Measurements from ENCODE around the gene FAR2.
"Not testable (repeated sequence)": the region's sequence is repeated elsewhere in the genome, so short reads cannot be mapped to it uniquely, and the experiment has no call there.

Gene FAR2

DNA sequence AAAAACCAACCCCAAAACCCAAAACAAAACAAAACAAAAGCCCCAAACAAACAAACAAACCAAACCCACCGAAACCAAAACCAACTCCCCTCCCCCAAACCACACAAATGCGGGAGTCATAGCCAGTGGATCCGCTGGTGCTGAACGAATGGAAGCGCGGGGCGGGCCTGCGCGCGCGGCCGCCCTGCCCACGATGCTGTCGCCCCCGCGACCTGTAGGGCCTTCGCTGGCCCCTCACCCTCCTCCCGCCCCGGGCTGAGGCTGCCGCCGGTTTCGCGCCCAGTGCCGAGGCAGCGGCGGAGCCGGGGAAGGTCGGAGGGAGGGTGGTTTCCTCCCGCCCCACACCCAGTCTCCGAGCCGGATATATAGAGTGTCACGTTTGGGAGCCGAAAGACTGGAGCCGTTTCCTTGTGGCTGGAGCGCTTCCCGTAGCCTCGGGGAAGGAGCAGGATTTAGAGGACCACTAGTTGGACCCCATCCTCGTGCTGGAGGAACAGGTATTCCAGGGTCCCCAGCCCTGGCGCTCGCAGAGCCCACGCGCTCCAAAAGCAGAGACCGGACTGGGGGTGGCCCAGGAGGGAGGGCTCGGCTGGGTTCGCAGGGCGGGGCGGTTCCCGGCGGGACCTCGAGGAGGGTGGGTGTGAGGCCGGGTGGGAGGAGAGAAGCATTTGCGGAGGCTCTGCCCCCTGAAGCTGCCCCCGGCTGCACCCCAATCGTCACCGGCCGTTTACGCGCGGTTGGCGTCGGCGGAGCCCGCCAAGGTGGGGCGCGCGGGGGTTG lies at the start of gene FAR2:
Gene FAR2 (plus strand): TSS at position 368 of the 780 bp plus-strand sequence. CDS start 121,172 bp downstream, outside the sequence.
- DNase-seq, result peak; percentile 69

DNA sequence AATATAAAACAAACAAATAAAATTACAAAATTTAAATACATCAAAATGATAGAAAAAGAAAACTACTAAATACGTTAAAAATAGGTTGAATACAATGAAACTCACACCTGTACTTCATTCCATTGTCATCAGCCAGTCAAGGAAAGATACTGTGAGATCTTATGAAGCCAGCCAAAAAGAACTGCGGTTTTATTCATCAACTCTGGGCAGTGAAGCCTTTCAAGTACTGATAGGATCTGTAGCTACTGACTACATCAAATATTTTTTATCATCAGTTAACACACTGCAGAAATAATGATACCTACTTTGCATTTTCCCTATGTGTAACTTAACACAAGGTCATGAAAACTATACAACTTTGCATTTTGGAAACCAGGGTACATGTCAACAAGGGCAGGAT lies 46.3 kb upstream of the FAR2 start:
- no peak for DNase-seq

DNA sequence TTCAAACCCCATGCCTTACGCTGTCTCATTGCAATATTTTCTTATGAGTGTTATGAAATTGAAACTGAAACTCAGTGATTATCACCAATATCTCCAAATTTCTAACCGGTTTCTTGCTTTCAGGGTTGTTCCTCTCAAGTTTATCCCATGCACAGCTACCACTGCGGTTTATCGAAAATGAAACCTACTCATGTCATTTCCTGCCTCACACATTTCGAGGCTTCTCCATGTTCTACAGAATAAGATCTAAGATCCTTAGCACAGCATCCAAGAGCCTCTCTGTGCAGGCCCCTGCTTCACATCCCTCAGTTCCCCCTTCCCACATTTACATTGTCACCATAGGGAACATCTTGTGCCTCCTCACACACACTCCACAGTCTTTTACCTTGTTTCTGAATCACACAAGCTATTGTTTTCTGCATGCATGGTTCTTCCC lies 45.5 kb upstream of the FAR2 start:
- no peak for DNase-seq

DNA sequence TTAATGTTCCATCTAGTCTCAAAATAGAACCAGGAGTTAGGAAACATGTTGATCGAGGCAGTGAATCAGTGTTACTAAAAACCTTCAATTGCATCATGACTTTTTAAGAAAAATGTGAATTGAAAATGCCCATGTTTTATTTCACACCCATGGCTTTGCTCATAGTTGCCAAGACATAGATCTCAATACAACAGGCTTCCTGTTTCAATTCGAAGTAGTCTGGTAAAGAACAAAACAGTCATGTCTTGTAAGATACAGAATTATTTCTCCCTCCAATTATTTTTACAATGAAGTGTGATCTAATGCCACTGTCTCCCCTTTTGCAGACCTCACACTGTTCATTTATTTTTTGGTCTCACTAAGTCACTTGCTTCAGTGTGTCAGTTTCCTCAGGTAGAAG lies 44.6 kb upstream of the FAR2 start:
- DNase-seq, result no peak

DNA sequence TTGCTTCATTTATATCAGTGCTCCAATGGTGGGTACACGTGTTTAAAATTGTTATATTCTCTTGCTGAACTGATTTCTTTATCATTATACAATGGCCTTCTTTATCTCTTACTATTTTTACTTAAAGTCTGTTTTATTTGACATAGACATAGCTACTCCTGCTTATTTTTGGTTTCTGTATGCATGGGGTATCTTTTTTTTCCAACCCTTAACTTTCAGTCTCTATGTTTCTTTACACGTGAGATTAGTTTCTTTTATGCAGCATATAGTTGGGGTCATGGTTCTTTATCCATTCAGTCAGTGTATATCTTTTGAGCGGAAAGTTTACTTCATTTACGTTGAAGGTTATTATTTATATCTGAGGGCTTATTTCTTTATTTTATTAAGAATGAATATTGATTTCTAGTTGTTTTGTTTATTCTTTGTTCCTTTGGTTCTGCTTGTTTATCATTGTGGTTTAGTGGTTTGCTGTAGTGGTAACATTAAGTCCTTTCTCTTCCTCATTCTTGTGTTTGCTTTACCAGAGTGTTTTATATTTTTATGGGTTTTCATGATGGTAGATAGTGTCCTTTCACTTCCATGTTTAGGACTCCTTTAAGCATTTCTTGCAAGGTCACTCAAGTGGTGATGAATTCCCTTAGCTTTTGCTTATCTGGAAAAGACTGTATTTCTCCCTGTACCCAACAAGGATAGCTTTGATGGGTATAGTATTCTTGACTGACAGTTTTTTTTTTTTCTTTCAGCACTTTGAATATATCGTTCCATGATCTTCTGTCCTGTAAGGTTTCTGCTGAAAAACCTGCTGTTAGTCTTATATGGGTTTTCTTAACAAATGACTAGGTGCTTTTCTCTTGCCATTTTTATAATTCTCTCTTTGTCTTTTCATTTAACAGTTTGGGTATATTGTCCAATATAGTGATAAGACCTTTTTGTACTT lies 38.3 kb upstream of the FAR2 start:
- no peak for DNase-seq

DNA sequence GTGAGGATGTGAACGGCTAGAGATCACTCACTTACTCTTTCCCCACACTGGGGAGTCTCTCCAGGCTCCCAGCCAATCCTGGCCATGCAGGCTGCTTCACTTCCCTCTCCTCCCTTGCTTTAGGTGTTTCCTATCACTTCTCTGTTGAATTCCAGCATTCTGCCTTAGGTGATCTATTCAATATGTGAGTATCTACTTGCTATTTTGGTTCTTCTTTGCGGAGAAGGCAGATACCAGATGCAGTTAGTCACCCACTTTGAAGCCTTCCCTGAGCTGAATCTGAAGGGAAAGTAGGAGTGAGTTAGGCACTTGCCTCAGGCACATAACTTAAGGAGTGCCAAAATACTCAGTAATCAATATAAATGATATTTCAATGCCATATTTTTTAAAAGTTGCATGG lies 36.0 kb upstream of the FAR2 start:
- no peak for DNase-seq

DNA sequence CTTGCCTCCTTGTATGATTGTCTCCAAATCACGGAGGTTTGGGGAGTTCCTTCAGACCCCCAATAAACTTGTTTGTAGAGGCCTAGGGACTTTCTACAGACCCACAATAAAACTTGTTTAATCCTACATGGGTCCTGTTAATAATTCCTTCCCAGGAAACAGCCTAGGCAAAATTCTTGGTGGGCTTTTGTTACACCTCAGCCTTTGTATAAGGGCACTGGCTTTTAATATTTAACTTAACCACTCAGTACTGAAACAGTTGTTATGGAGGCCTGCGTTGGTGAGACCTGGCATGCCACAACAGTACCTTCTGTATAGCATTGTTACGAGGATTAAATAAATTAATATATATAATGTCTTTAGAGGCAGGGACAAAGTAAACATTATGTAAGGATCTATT lies 32.7 kb upstream of the FAR2 start:
- no peak for DNase-seq

DNA sequence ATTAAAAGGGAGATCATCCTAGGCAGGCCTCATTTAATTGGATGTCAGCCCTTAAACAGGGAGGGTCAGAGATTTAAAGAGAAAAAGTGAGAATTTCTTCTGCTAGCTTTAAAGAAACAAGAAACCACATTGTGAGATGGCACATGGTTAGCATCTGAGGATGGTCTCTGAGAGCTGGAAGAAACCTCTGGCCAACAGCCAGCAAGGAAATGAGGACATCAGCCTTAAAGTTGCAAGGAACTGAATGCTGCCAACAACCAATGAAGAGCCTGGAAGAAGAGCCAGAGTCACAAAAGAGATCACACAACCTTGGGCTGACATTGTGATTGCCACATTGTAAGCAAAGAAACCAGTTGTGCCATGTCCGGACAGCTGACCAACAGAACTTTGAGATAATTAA lies 17.5 kb upstream of the FAR2 start:
- no peak for DNase-seq

DNA sequence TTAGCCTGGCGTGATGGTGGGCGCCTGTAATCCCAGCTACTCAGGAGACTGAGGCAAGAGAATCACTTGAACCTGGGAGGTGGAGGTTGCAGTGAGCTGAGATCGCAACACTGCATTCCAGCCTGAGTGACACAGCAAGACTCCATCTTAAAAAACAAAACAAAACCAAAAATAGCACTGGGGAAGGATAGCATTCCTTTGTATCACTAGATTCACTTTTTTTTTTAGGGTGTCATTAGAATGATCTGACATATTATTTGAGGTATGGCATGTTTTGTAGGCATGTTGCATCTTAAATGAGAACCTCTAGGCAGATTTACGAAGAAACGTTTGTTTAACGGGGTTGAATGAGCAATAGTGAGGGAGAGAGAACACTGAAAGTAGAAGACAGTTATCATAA lies 16.8 kb upstream of the FAR2 start:
- DNase-seq, result no peak

DNA sequence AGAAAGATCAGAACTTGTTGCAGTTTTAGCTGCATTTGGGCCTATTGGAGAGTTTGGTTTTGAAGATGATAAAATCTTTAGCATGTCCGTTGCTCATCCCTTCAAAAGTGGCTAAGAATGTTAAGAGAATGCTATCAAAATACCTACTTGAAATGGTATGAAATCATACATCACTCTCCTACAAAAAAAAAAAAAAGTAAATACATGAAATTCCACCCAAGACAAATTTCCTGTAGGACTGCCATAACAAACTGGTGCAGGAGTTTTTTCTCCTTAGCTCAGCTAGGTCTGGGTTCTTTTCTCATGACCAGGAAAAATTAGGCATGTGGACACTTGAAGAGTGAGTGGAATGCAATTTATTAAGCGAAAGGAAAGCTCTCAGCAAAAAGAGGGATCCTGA lies 15.9 kb upstream of the FAR2 start:
- no peak for DNase-seq

DNA sequence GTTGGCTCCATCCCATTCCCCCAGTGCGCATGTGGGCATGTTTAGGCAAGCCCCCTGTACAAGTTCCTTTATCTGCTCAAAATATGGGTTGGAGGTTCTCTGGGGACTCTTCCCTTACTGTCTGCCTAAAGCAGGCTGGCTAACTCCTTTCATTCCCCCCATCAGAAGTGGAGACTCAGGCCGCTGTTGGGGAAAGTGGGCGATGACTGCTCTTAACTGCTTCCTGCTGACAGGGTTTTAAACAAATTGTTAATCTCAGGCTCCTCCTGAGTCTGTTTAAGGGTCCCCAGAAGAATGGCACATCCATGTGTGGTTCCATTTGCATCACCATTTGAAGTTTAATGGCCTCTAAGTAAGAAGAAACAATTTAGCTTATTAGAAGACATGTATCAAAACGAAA lies 15.4 kb upstream of the FAR2 start:
- no peak for DNase-seq

DNA sequence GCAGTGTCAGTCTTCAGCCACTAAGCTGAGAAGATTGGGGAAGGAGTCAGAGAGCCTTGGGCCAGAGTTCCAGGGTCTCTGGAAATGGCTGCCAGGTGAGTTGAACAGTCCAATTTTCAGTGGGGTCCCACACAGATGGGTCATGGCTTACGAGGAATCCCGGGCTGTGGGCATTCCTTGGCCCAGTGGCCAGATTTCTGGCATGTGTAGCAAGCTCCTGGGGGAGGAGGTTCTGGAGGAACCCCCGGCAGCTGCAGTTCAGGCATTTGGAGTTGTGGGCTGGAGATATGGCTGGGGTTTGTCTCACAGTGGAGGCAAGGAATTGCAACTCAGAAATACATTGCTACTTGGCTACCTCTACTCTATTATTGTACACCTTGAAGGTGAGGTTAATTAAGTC lies 10.8 kb upstream of the FAR2 start:
- not testable (repeated sequence) for DNase-seq

DNA sequence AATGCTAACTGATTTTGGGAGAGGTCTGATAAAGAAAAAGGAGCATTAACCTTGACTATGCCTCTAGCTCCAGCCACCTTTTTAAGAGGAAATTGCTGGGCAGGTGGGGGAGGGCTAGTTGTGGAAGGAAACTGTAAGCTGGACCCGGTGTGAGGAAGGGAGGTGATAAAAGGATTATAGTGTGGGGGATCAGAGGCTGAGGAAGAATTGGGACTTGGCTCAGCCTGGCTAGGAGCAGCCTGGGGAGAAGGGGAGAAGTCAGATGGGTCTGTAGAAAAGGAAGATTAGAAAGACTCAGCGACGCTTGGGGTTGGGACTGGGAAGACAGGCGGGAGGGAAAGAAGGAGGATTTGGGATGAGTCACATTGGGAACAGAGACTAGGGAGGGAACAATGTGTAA lies 10.2 kb upstream of the FAR2 start:
- not testable (repeated sequence) for DNase-seq

DNA sequence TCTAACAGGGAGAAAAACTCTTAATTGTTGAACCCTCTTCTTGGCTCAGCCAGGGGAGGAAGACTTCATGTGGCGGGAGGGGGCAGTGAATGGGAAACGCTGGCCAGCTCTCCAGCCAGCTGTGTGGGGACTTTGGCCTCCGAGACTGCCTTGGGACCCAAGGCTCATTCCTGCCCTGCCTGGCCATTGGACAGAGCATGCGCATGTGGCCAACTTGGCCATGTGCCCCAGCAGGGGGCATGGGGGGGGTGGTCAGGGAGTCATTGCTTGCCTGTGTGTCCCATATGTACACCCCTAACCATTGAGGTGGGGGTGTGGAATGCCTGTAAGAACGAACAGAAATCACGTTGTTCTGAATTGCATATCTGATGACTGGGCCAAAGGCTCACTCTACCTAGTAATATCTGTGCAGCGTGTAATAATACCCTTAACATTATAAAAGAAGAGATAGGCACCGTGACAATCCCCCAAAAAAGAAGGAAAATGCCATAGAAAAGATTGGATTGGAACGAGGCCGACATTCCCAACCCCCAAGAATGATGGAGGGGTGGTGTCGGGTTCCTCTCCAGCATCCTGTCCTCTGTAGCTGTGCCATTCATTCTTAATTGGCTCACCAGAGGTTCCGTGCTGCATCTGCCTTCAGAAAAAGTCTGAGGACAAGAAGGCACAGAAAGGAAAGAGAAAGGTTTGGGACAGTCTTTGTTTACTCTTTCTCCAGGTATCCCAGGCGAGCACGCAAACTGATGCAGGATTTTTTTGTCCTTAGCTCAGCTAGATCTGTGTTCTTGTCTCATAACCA lies 3.5 kb upstream of the FAR2 start:
- no peak for DNase-seq

DNA sequence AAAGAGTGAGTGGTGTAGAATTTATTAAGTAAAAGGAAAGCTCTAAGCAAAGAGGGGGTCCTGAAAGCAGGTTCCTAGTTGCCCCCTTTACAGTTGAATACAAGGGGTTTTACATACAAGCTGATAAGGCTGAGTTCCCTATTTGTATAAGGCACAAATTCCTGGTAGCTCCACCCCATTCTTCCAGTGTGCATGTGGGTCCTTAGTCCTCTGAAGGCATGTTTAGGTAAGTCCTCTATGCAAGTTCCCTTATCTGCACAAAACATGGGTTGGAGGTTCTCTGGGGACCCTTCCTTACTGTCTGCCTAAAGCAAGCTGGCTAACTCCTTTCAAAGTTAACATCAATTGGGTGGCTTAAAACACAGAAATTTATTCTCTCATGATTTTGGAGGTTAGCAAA lies 2.9 kb upstream of the FAR2 start:
- no peak for DNase-seq

DNA sequence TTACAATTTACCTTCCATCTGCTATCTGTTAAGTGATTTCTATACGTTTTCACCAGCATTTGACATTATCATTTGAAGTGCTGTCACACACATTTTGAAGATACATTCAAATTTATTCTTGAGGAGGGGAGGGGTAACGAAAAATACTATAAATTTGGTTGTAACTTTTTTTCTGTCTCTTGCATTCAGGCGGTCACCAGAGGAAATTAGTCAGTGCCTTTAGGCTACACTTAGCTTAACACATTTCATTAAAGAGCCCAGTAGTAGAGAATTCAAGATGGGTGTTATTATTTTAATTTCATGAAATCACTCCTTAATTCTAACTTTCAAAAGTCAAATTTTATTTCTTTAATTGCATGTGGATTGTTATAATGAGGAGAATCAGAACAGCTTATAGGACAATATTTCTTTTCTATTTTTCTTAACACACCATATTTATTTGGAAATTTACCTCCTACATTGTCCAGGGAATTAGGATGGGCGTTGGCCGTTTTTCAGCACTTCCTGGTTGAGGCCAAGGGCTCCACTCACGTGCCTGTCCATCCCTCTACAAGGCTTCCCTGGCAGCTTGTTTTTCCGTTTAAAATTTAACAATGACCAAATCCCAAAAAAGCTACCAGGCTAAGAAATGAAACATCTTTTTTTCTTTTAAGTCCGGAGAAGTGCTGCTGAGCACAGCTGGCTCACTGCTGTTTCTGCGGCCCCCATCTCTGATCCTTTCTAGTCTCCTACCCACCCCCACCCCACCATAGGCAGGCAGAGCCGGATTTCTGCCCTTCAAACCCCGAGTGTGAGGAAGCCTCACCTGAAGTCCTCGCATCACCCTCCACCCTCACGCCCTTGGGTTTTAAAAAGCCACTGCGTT lies 1.1 kb upstream of the FAR2 start:
- DNase-seq, result no peak

DNA sequence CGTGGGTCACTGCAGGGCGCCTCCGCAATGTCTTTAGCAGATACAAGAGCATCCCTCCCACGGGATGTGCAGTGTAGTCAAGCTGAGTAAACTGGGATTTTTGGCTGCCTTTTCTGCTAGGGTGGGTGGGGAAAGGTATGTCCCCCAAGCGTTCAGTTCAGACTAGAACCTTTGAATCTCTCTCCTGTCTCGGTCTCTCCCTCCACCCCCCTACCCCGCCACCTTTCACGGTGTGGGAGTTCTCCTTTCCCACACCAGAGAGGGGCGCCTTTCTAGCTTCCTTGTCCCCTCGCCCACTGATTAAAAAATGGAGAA lies 525 bp upstream of the FAR2 start:
- DNase-seq, result peak; percentile 54

DNA sequence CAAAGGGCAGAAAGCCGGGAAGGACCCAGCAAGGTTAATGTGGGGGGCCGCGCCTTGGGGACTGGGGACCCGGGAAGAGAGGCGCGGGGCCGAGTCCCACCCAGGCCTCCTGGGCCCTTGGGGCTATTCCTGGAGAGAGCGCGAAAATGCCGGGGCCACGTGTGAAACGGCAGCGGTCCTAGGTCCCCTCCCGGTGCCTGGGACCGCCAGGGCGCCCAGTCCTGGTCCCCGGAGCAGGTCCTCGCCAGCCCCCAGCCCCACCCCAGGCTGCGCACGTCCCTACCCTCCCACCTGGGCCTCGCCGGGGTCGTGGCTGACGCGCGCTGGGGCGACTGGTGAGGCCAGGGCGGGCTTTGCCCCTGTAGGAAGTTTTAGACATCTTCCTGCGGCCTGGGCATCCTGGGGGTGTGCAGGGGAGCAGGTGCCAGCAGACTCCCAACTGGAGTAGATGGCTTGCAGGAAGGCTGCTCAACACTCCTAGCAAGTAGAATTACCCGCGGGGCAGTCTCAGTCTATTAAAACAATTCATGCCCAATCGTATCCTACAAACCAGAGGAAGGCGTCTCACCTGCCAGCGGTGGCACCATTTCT lies 708 bp downstream of the FAR2 start:
- DNase-seq, result peak; percentile 57

DNA sequence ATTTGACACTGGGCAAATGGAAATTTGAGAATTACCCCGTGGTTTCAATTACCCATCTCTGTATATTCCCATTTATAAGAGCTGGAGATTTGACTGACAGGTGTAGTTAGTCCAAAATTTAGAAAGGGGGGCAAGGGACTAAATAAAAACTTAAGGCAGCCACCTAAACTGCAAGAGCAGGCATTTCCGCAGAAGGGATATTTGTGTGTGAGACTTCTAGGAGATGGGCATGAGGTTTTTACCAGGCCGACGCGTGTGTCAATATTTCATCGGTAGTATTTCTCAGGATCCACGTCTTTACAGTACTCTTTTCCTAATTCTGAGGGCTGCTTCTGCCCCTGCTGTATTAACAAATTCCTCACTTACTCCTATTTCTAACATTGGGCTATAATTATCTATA lies 1.4 kb downstream of the FAR2 start:
- DNase-seq, result peak; percentile 39

DNA sequence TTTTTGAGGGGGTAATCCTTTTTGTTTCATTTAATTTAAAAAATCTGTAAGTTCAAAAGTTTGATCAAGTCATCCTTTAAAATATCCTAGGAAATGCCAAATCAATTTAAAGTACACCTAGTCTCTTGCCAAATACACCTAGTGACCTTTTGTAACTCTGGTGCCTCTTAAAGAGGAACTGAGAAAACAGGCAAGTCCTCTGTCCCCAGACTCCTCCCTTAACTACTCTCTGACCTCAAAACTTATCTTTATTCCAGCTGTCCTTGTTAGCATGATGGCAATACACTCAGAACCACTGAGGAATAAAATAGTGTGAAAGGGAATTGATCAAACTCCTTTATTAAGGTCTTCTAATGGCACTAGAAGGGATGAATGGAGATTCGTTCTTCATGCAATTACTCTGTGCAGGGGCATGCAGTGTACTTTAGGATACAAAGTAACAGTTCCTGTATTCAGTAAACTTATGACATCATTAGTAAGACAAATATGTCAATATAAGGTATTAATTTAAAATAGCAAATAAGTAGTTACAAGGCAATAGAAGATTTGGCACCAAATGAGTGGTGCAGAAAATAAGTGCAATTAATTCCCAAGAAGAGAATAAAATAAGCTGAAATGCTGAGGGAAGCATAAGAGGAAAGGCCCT lies 3.3 kb downstream of the FAR2 start:
- no peak for DNase-seq

DNA sequence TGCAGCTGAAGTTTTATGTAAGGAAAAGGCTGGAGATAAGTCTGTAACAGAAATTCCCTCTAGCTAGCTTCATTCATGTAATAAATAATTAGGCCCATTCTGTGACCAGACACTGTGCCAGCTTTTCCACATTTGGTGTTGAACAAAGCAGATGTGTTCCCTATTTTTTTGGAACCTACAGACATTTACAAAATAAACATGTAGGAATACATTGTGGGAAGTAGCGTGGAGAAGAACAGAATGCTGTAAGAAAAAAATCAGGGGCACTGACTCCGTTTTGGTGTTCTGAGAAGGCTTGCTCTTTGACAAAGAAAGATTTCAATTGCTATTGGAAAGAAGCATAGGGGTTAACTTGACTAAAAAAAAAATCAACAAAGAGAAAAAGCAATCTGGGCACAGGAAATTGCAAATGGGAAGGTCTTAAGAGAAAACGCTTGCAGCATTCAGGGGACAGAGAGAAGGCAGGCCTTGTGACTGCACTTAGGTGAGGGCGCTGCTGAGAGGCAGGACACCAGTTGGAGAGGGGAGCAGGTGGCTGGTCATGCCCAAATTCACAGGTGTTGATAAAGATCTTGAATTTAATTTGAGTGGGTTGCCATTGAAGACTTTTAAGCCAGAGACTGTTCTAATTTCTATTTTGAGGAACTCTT lies 4.0 kb downstream of the FAR2 start:
- DNase-seq, result peak; percentile 84

Data from NCI-H1105 treated with DMSO at 0.1 percent for 48 hours (cell line).